HG03439 (cell line): ENCODE data around the gene SS18L1.

Experiments
- ATAC-seq: cut with Tn5 transposase; IDR thresholded peaks from one replicate; pipeline ENCODE4 v1.9.1; 2021; ENCODE audit warnings: mild to moderate bottlenecking, moderate library complexity; ENCODE audit not compliant: unreplicated experiment

Gene SS18L1

GRCh38 chr20:62119591-62120364 is 23.8 kb upstream of the SS18L1 start:
- no peak for ATAC-seq

- no peak for ATAC-seq
These were observed 23.2 kb upstream of the SS18L1 start for GRCh38 chr20:62120365-62120762.

GRCh38 chr20:62120990-62121775 is 22.4 kb upstream of the SS18L1 start:
- ATAC-seq = peak; percentile 9

- ATAC-seq = peak; percentile 83
These were observed 21.6 kb upstream of the SS18L1 start, which contains the start of gene LSM14B for GRCh38 chr20:62121776-62122653. TSS of gene LSM14B (plus strand) at chr20:62122475. CDS start at chr20:62122667, 192 bp downstream.

- peak; percentile 16 for ATAC-seq
These were observed 20.7 kb upstream of the SS18L1 start for GRCh38 chr20:62122654-62123449.

- no peak for ATAC-seq
These were observed 20.0 kb upstream of the SS18L1 start for GRCh38 chr20:62123450-62124118.

- ATAC-seq = no peak
These were observed 17.4 kb upstream of the SS18L1 start for GRCh38 chr20:62126141-62126540.

- ATAC-seq = no peak
These were observed 15.8 kb upstream of the SS18L1 start for GRCh38 chr20:62127799-62128198.

- no peak for ATAC-seq
These were observed 15.1 kb upstream of the SS18L1 start for GRCh38 chr20:62128502-62128901.

GRCh38 chr20:62129731-62130531 is 13.6 kb upstream of the SS18L1 start:
- ATAC-seq = no peak

GRCh38 chr20:62131560-62132320 is 11.8 kb upstream of the SS18L1 start:
- no peak for ATAC-seq

GRCh38 chr20:62132421-62132820 is 11.1 kb upstream of the SS18L1 start:
- no peak for ATAC-seq

GRCh38 chr20:62133051-62133845 is 10.3 kb upstream of the SS18L1 start:
- ATAC-seq = no peak

- ATAC-seq = no peak
These were observed 9.7 kb upstream of the SS18L1 start for GRCh38 chr20:62133864-62134263.

- no peak for ATAC-seq
These were observed 8.8 kb upstream of the SS18L1 start for GRCh38 chr20:62134735-62135231.

- ATAC-seq = no peak
These were observed 7.8 kb upstream of the SS18L1 start for GRCh38 chr20:62135573-62136266.
